Islet precursor cell (in vitro differentiated cells): Measurements from ENCODE around the gene USP17L29.
A peak's percentile ranks its signal among the peaks of the same experiment; 100 is the strongest.
"Not testable (repeated sequence)": the region's sequence is repeated elsewhere in the genome, so short reads cannot be mapped to it uniquely, and the experiment has no call there.

Experiments
- DNase-seq: peaks from one replicate; pipeline ENCODE4 v3.0.0-alpha.2; 2018

Gene USP17L29

GRCh38 chr4:9353338-9353737, at the start of gene USP17L29:
Gene USP17L29, plus strand, starts transcription at chr4:9353638. Its CDS starts 0 bp downstream, at chr4:9353638.
- not testable (repeated sequence) for DNase-seq

- DNase-seq: not testable (repeated sequence)
These were observed 29.2 kb upstream of the USP17L29 start for GRCh38 chr4:9324191-9324590.

GRCh38 chr4:9324865-9325264, 28.6 kb upstream of the USP17L29 start, which contains the start of gene USP17L24:
Gene USP17L24, plus strand, starts transcription at chr4:9325165. Its CDS starts 0 bp downstream, at chr4:9325165.
- not testable (repeated sequence) for DNase-seq

GRCh38 chr4:9329611-9330010, 23.8 kb upstream of the USP17L29 start, which contains the start of gene USP17L25:
Gene USP17L25, plus strand, starts transcription at chr4:9329911. Its CDS starts 0 bp downstream, at chr4:9329911.
- not testable (repeated sequence) for DNase-seq

GRCh38 chr4:9334358-9334757, 19.1 kb upstream of the USP17L29 start, which contains the start of gene USP17L26:
Gene USP17L26, plus strand, starts transcription at chr4:9334658. Its CDS starts 0 bp downstream, at chr4:9334658.
- not testable (repeated sequence) for DNase-seq

GRCh38 chr4:9339103-9339502, 14.3 kb upstream of the USP17L29 start, which contains the start of gene USP17L5:
Gene USP17L5, plus strand, starts transcription at chr4:9339403. Its CDS starts 0 bp downstream, at chr4:9339403.
- DNase-seq: not testable (repeated sequence)

GRCh38 chr4:9343848-9344247, 9.6 kb upstream of the USP17L29 start, which contains the start of gene USP17L27:
Gene USP17L27, plus strand, starts transcription at chr4:9344148. Its CDS starts 0 bp downstream, at chr4:9344148.
- DNase-seq: not testable (repeated sequence)

- DNase-seq: not testable (repeated sequence)
These were observed 4.8 kb upstream of the USP17L29 start, which contains the start of gene USP17L28 for GRCh38 chr4:9348593-9348992. Gene USP17L28, plus strand, starts transcription at chr4:9348893. Its CDS starts 0 bp downstream, at chr4:9348893.

- DNase-seq: not testable (repeated sequence)
These were observed 2.6 kb upstream of the USP17L29 start for GRCh38 chr4:9350866-9351265.

GRCh38 chr4:9362829-9363228, 9.4 kb downstream of the USP17L29 start, which contains the start of gene USP17L30:
Gene USP17L30, plus strand, starts transcription at chr4:9363129. Its CDS starts 0 bp downstream, at chr4:9363129.
- not testable (repeated sequence) for DNase-seq

- DNase-seq: not testable (repeated sequence)
These were observed 26.4 kb downstream of the USP17L29 start for GRCh38 chr4:9379881-9380280.

GRCh38 chr4:9381012-9381534, 27.6 kb downstream of the USP17L29 start:
- peak; percentile 54 for DNase-seq

- no peak for DNase-seq
These were observed 30.7 kb downstream of the USP17L29 start for GRCh38 chr4:9384126-9384525.

GRCh38 chr4:9389001-9389400, 35.6 kb downstream of the USP17L29 start:
- not testable (repeated sequence) for DNase-seq
